ENCODE data around the gene TAF9.
"Not testable (repeated sequence)": the region's sequence is repeated elsewhere in the genome, so short reads cannot be mapped to it uniquely, and the experiment has no call there.

The TAF9 gene

GRCh38 chr5:69333668-69334315 is 35.5 kb downstream of the TAF9 start:
- not testable (repeated sequence) for H3K27me3 ChIP-seq (ENCODE audit: control insufficient read depth, insufficient read depth, low read length); H3K4me3 ChIP-seq (ENCODE audit: low read depth, low read length); H3K9ac ChIP-seq (ENCODE audit: low read depth, low read length); H3K36me3 ChIP-seq (ENCODE audit: control insufficient read depth, insufficient read depth, low read length); H3K9me3 ChIP-seq (ENCODE audit: control insufficient read depth, insufficient read depth, low read length); H3K4me1 ChIP-seq (ENCODE audit: control insufficient read depth, insufficient read depth, low read length)

DNA sequence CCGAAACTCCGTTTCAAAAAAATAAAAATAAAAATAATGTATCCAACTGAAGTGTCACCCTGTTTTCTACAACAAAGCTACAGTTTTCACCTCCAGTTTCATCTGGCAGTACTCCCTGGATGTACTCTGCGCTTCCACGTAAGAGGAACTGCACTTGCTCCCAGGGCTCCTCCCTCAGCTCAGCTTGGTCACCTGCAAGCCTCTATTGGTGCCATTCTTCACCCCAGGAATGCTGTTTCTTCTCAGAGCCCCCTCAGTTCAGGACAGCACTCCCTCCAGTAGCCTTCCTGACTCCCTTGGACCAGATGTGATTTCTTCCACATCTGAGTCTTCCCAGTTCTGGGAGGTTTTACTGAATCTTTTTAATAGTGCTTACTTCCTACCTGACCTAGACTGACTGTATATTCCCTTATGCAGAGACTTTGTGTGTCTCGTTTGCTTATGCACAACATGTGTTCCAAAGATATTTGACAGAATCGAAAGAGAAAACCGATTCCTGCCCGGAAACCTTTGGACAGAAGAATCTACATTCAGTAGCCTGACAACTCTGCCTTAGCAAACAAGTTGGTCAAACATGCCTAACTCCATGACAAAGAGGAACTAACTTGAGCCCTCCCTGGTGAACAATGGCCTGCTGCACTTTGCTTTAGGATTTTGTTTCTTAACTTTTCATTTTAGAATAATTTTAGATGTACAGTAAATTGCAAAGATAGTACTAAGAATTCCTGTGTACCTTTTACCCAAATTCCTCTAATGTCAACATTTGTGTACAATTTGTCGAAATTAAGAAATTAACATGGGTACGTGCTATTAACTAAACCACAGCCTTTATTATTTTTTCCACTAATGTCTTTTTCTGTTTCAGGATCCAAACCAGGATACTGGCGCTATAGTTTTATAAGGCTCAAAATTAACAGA is 37.5 kb downstream of the TAF9 start:
- Histone ChIP-seq H3K4me3 (ENCODE audit: low read depth, low read length) (peak overlapping the region; percentile 62), H3K27me3 (ENCODE audit: control insufficient read depth, insufficient read depth, low read length) (peaks cover 2% of the 10 kb centered on the region), H3K4me1 (ENCODE audit: control insufficient read depth, insufficient read depth, low read length) (peaks cover 6% of the 10 kb centered on the region), H3K36me3 (ENCODE audit: control insufficient read depth, insufficient read depth, low read length) (no peaks in the 10 kb centered on the region), H3K9ac (ENCODE audit: low read depth, low read length) (peak overlapping the region; percentile 67), H3K9me3 (ENCODE audit: control insufficient read depth, insufficient read depth, low read length) (no peaks in the 10 kb centered on the region)

DNA sequence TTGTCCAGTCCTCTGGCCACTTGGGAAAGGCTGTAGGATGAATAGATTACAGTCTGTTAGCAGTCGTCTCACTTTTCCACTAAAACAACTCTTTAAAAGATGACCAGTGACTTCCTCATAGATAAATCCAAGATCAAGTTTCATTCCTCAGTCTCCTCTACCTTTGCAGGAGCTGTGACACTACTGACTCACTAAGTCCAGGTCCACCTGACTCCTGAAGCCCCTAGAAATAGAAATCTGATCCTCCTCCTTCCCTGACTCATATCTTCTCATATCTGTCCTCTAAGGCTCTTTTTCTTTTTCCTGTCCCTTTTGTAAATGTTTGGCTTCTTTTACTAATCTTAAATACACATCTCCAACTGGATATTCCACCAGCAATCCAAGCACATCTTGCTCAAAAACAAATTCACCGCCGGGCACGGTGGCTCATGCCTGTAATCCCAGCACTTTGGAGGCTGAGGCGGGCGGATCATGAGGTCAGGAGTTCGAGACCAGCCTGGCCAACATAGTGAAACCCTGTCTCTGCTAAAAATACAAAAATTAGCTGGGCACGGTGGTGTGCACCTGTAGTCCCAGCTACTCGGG is 39.3 kb downstream of the TAF9 start:
- no peak overlapping the region for H3K9ac ChIP-seq (ENCODE audit: low read depth, low read length)
- no peaks in the 10 kb centered on the region for H3K9me3 ChIP-seq (ENCODE audit: control insufficient read depth, insufficient read depth, low read length)
- no peak overlapping the region for H3K4me3 ChIP-seq (ENCODE audit: low read depth, low read length)
- no peaks in the 10 kb centered on the region for H3K36me3 ChIP-seq (ENCODE audit: control insufficient read depth, insufficient read depth, low read length)
- peaks cover 6% of the 10 kb centered on the region for H3K4me1 ChIP-seq (ENCODE audit: control insufficient read depth, insufficient read depth, low read length)
- no peaks in the 10 kb centered on the region for H3K27me3 ChIP-seq (ENCODE audit: control insufficient read depth, insufficient read depth, low read length)

DNA sequence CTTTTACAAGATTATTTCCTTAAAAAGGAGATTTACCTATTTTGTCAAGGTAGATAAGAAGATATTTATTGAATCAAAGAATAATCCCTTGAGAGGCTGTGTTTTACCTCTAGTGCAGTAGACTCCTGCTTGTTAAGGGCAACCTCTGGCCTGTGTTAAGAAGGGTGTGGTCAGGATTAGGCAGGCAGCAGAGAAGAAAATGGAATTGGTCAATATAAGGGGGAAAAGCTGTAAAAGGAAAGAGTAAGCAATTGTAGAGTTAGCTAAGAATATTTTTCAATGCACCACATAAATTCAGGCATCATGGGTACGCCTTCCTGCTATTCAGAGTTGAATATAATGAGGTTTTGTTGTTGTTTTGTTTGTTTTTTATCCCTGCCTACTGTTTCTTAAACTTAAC is 43.0 kb downstream of the TAF9 start:
- Histone ChIP-seq H3K9me3 (ENCODE audit: control insufficient read depth, insufficient read depth, low read length) (no peaks in the 10 kb centered on the region), H3K9ac (ENCODE audit: low read depth, low read length) (no peak overlapping the region), H3K4me3 (ENCODE audit: low read depth, low read length) (no peak overlapping the region), H3K36me3 (ENCODE audit: control insufficient read depth, insufficient read depth, low read length) (no peaks in the 10 kb centered on the region), H3K4me1 (ENCODE audit: control insufficient read depth, insufficient read depth, low read length) (no peaks in the 10 kb centered on the region), H3K27me3 (ENCODE audit: control insufficient read depth, insufficient read depth, low read length) (no peaks in the 10 kb centered on the region)

- Histone ChIP-seq H3K27me3 (ENCODE audit: control insufficient read depth, insufficient read depth, low read length) (no peaks in the 10 kb centered on the region), H3K4me1 (ENCODE audit: control insufficient read depth, insufficient read depth, low read length) (no peaks in the 10 kb centered on the region), H3K9ac (ENCODE audit: low read depth, low read length) (no peak overlapping the region), H3K4me3 (ENCODE audit: low read depth, low read length) (no peak overlapping the region), H3K9me3 (ENCODE audit: control insufficient read depth, insufficient read depth, low read length) (no peaks in the 10 kb centered on the region), H3K36me3 (ENCODE audit: control insufficient read depth, insufficient read depth, low read length) (no peaks in the 10 kb centered on the region)
These were observed 51.9 kb downstream of the TAF9 start for GRCh38 chr5:69317391-69317790.

DNA sequence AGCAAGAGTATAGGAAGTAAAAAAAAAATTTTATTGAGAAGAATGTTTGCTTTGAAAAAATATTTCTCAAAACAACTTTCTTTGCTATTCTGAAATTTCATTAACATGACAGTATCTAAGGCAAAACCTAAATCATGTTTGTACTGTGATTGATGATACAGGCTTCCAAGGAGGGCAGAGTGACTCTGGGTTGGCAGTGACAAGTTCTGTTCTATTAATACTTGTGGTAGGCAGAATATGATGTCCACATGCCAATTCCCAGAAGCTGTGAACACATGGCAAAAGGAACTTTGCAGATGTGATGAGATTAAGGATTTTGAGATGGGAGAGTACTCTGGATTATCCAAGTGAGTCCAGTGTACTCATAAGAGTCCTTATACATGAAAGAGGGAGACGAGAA is 53.3 kb downstream of the TAF9 start:
- H3K4me3 ChIP-seq (ENCODE audit: low read depth, low read length): no peak overlapping the region
- no peak overlapping the region for H3K9ac ChIP-seq (ENCODE audit: low read depth, low read length)
- no peaks in the 10 kb centered on the region for H3K4me1 ChIP-seq (ENCODE audit: control insufficient read depth, insufficient read depth, low read length)
- H3K36me3 ChIP-seq (ENCODE audit: control insufficient read depth, insufficient read depth, low read length): no peaks in the 10 kb centered on the region
- no peaks in the 10 kb centered on the region for H3K9me3 ChIP-seq (ENCODE audit: control insufficient read depth, insufficient read depth, low read length)
- no peaks in the 10 kb centered on the region for H3K27me3 ChIP-seq (ENCODE audit: control insufficient read depth, insufficient read depth, low read length)

Data from iPS-15b (cell line).